A549 (cell line): ENCODE results near the gene SLC10A7.

Experiments
- CTCF ChIP-seq: fragments of >200 bp; sonication (Bioruptor Twin); formaldehyde crosslinking; IDR thresholded peaks from 3 replicates; pipeline ENCODE4 v1.5.1; 2016
- ESRRA ChIP-seq: fragments of 150-350 bp; IDR thresholded peaks from 2 replicates; pipeline ENCODE4 v1.6.1; 2014; ENCODE audit warnings: mild to moderate bottlenecking, low read length, borderline replicate concordance
- GATA3 ChIP-seq: IDR thresholded peaks from 2 replicates; pipeline ENCODE4 v1.6.1; 2012; ENCODE audit warnings: borderline replicate concordance
- HDAC2 ChIP-seq: fragments of 200-600 bp; sonication (generic); IDR thresholded peaks from 2 replicates; pipeline ENCODE4 v1.6.1; 2016
- HES2 ChIP-seq: fragments of >200 bp; sonication (Bioruptor Twin); formaldehyde crosslinking; IDR thresholded peaks from 2 replicates; pipeline ENCODE4 v1.6.1; 2016
- HOXB5 ChIP-seq: fragments of 250-450 bp; sonication (Bioruptor Pico); IDR thresholded peaks from 2 replicates; pipeline ENCODE4 v1.5.0; 2020; ENCODE audit warnings: mild to moderate bottlenecking, moderate library complexity
- MAZ ChIP-seq: fragments of 150-350 bp; IDR thresholded peaks from 2 replicates; pipeline ENCODE4 v1.6.1; 2014; ENCODE audit warnings: antibody characterized with exemption, low read depth, low read length, borderline replicate concordance
- POLR2A ChIP-seq: IDR thresholded peaks from 2 replicates; pipeline ENCODE4 v1.6.1; 2012; ENCODE audit warnings: mild to moderate bottlenecking, low read length
- RAD21 ChIP-seq, 2 experiments: fragments of >200 bp in 1 of 2; sonication (Bioruptor Twin) in 1 of 2; formaldehyde crosslinking in 1 of 2; IDR thresholded peaks in 1 of 2; conservative IDR thresholded peaks in 1 of 2; 2 replicates in 1 of 2; 3 replicates in 1 of 2; pipeline ENCODE4 v1.6.1; 2012 to 2018; ENCODE audit warnings: inconsistent platforms in 1 of 2
- SMC3 ChIP-seq: fragments of >200 bp; sonication (Bioruptor Twin); formaldehyde crosslinking; IDR thresholded peaks from 3 replicates; pipeline ENCODE4 v1.6.1; 2018; ENCODE audit warnings: inconsistent platforms
- TP53 ChIP-seq: fragments of 250-450 bp; sonication (Bioruptor Pico); IDR thresholded peaks from 2 replicates; pipeline ENCODE4 v1.5.0; 2021; ENCODE audit warnings: mild to moderate bottlenecking, moderate library complexity

- TF ChIP-seq MAZ (no peak), CTCF (no peak), HDAC2 (no peak), POLR2A (no peak), HOXB5 (CRISPR knock-in tag) (no peak), RAD21 (conservative IDR thresholded peaks at IDR 0.05 in 1 of 2, IDR thresholded peaks at IDR 0.05 in 1 of 2) (no peak), HES2 (no peak), ESRRA (no peak), TP53 (no peak), GATA3 (no peak), SMC3 (no peak)
Observed at GRCh38 chr4:146232131-146232722, 289.5 kb downstream of the SLC10A7 start.
